ENCODE results near the gene RASAL1. TPM values are rescaled to one million over a fixed set of nuclear protein-coding genes. Genes with fewer than 3 reads are reported as not detected.

RASAL1 gene
- total RNA-seq, 2 donors from 2014 or later = 9.0 to 10.2 TPM

GRCh38 chr12:113105606-113106271, 29.8 kb downstream of the RASAL1 start:
- DNase-seq = no peak
- H3K27me3 ChIP-seq = no peaks in the 10 kb centered on the region
- H3K4me3 ChIP-seq = no peak overlapping the region
- H3K27ac ChIP-seq = no peak overlapping the region
- H3K9ac ChIP-seq (ENCODE audit: low read depth in 2 of 2, low read length in 2 of 2) = no peak overlapping the region
- intact Hi-C loops (cut with DNase I) = no loop called here
- H3K36me3 ChIP-seq = no peaks in the 10 kb centered on the region
- no peak for TF ChIP-seq CTCF (IDR thresholded peaks at IDR 0.05)
- no peaks in the 10 kb centered on the region for H3K9me3 ChIP-seq
- no peaks in the 10 kb centered on the region for H3K4me1 ChIP-seq

- no peaks in the 10 kb centered on the region for H3K9me3 ChIP-seq
- H3K9ac ChIP-seq (ENCODE audit: low read depth in 2 of 2, low read length in 2 of 2) = no peak overlapping the region
- H3K27ac ChIP-seq = no peak overlapping the region
- no peak overlapping the region for H3K4me3 ChIP-seq
- DNase-seq = no peak
- intact Hi-C loops (cut with DNase I) = no loop called here
- no peaks in the 10 kb centered on the region for H3K4me1 ChIP-seq
- H3K36me3 ChIP-seq = no peaks in the 10 kb centered on the region
- no peaks in the 10 kb centered on the region for H3K27me3 ChIP-seq
- TF ChIP-seq CTCF (IDR thresholded peaks at IDR 0.05) = no peak
These were observed 30.5 kb downstream of the RASAL1 start for GRCh38 chr12:113104953-113105510.

- no peak for TF ChIP-seq CTCF (IDR thresholded peaks at IDR 0.05)
- Histone ChIP-seq H3K9me3 (no peaks in the 10 kb centered on the region), H3K4me3 (no peak overlapping the region), H3K27ac (no peak overlapping the region), H3K4me1 (no peaks in the 10 kb centered on the region), H3K9ac (ENCODE audit: low read depth in 2 of 2, low read length in 2 of 2) (no peak overlapping the region), H3K27me3 (no peaks in the 10 kb centered on the region), H3K36me3 (no peaks in the 10 kb centered on the region)
- intact Hi-C loops (cut with DNase I) = no loop called here
- peak; percentile 57 for DNase-seq
These were observed 31.7 kb downstream of the RASAL1 start for GRCh38 chr12:113103756-113104450.

DNA sequence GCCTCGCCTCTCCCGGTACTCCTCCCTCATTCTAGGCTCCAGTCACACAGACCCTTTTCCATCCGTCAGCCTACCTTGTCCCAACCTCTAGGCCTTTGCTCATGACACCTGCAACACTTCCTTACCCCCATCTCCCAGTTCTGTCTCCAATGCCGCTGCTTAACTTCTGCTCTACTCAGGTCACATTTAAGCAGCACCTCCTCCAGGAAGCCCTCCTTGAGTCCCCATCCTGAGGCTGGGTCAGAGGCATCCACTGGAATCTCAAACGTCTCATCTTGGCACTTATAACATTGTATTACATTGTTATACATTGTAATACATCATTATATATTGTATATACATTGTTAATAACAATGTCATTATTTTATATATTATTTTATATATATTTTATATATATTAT, 32.8 kb downstream of the RASAL1 start:
- intact Hi-C loops (cut with DNase I) = no loop called here

GRCh38 chr12:113101751-113102150, 33.8 kb downstream of the RASAL1 start:
- Histone ChIP-seq H3K36me3 (no peaks in the 10 kb centered on the region), H3K9ac (ENCODE audit: low read depth in 2 of 2, low read length in 2 of 2) (no peak overlapping the region), H3K27me3 (no peaks in the 10 kb centered on the region), H3K27ac (no peak overlapping the region), H3K4me1 (no peaks in the 10 kb centered on the region), H3K9me3 (no peaks in the 10 kb centered on the region), H3K4me3 (no peak overlapping the region)
- no peak for TF ChIP-seq CTCF (IDR thresholded peaks at IDR 0.05)
- no peak for DNase-seq
- intact Hi-C loops (cut with DNase I) = no loop called here

More for the DNA sequence above, 32.8 kb downstream of the RASAL1 start:
- Histone ChIP-seq H3K4me1 (no peaks in the 10 kb centered on the region), H3K27me3 (no peaks in the 10 kb centered on the region), H3K27ac (no peak overlapping the region), H3K4me3 (no peak overlapping the region), H3K9ac (ENCODE audit: low read depth in 2 of 2, low read length in 2 of 2) (no peak overlapping the region), H3K9me3 (no peaks in the 10 kb centered on the region), H3K36me3 (no peaks in the 10 kb centered on the region)
- no peak for DNase-seq
- TF ChIP-seq CTCF (IDR thresholded peaks at IDR 0.05) = no peak
